HepG2 (cell line): Measurements from ENCODE around the gene DUSP9. TPM values are rescaled to one million over a fixed set of nuclear protein-coding genes. Genes with fewer than 3 reads are reported as not detected.
A peak's percentile ranks its signal among the peaks of the same experiment; 100 is the strongest.

Source experiments
- EED ChIP-seq: sonication (generic); formaldehyde crosslinking; IDR thresholded peaks from 2 replicates; pipeline ENCODE4 v1.5.0; 2020; ENCODE audit warnings: mild to moderate bottlenecking, missing genetic modification reagents
- GATAD1 ChIP-seq: IDR thresholded peaks from 2 replicates; pipeline ENCODE4 v1.6.1; 2016; ENCODE audit warnings: missing genetic modification reagents, missing compliant biosample characterization
- HNF4G ChIP-seq, 2 experiments: sonication (generic) in 1 of 2; formaldehyde crosslinking in 1 of 2; IDR thresholded peaks; 2 replicates each; pipeline versions ENCODE4 v1.4.0 to v1.6.1; 2011 to 2020; ENCODE audit warnings: borderline replicate concordance in 2 of 2, low read depth in 2 of 2, mild to moderate bottlenecking in 2 of 2, low read length in 1 of 2, missing genetic modification reagents in 1 of 2, moderate library complexity in 1 of 2
- PREB ChIP-seq: sonication (generic); formaldehyde crosslinking; IDR thresholded peaks from 2 replicates; pipeline ENCODE4 v1.4.0; 2020; ENCODE audit warnings: missing genetic modification reagents
- SP140L ChIP-seq: sonication (generic); formaldehyde crosslinking; IDR thresholded peaks from 2 replicates; pipeline ENCODE4 v1.4.0; 2020; ENCODE audit warnings: missing genetic modification reagents, borderline replicate concordance
- SRF ChIP-seq: IDR thresholded peaks from 2 replicates; pipeline ENCODE4 v1.6.1; 2011; ENCODE audit warnings: mild to moderate bottlenecking, low read depth, low read length, moderate library complexity
- TOE1 ChIP-seq: sonication (generic); formaldehyde crosslinking; IDR thresholded peaks from 2 replicates; pipeline ENCODE4 v1.4.0; 2020; ENCODE audit warnings: mild to moderate bottlenecking, missing genetic modification reagents
- ZBTB8A ChIP-seq: sonication (generic); formaldehyde crosslinking; IDR thresholded peaks from 2 replicates; pipeline ENCODE4 v1.4.0; 2020; ENCODE audit warnings: mild to moderate bottlenecking, low read depth, missing genetic modification reagents, borderline replicate concordance
- ZNF326 ChIP-seq: sonication (generic); formaldehyde crosslinking; IDR thresholded peaks from 2 replicates; pipeline ENCODE4 v1.4.0; 2020; ENCODE audit warnings: missing genetic modification reagents, borderline replicate concordance
- ZNF335 ChIP-seq: sonication (generic); formaldehyde crosslinking; IDR thresholded peaks from 2 replicates; pipeline ENCODE4 v1.4.0; 2020; ENCODE audit warnings: missing genetic modification reagents
- ZNF468 ChIP-seq: sonication (generic); formaldehyde crosslinking; IDR thresholded peaks from 2 replicates; pipeline ENCODE4 v1.8.0; 2022; ENCODE audit warnings: mild to moderate bottlenecking, moderate library complexity, missing genetic modification reagents
- ZNF501 ChIP-seq: sonication (generic); formaldehyde crosslinking; IDR thresholded peaks from 2 replicates; pipeline ENCODE4 v1.5.1; 2020; ENCODE audit warnings: mild to moderate bottlenecking, moderate library complexity, missing genetic modification reagents
- ZNF598 ChIP-seq: sonication (generic); formaldehyde crosslinking; IDR thresholded peaks from 2 replicates; pipeline ENCODE4 v1.5.1; 2020; ENCODE audit warnings: mild to moderate bottlenecking, missing genetic modification reagents, borderline replicate concordance
- ZNF619 ChIP-seq: sonication (generic); formaldehyde crosslinking; IDR thresholded peaks from 2 replicates; pipeline ENCODE4 v1.4.0; 2020; ENCODE audit warnings: mild to moderate bottlenecking, missing genetic modification reagents
- ZSCAN29 ChIP-seq: sonication (generic); formaldehyde crosslinking; conservative IDR thresholded peaks from 2 replicates; pipeline ENCODE4 v1.4.0; 2020; ENCODE audit warnings: mild to moderate bottlenecking, missing genetic modification reagents
- polyA plus RNA-seq, 8 experiments: library from polyadenylated mRNA; depleted of rRNA in 3 of 8; stranded (reverse) in 7 of 8; unstranded in 1 of 8; fragments of >200 nt; fragmentation: Illumina TruSeq in 4 of 8; extraction: Trizol in 4 of 8; gene quantifications; 2 replicates each; pipeline versions ENCODE4 v1.2.1 to v1.2.3, GENCODE V29; 2011 to 2016; ENCODE audit warnings: low read depth in 4 of 8, missing spikeins in 1 of 8, mixed read lengths in 1 of 8; ENCODE audit not compliant: insufficient read depth in 1 of 8
- total RNA-seq, 5 experiments: library from RNA; depleted of rRNA; stranded (reverse); fragments of >200 nt; fragmentation: Illumina TruSeq; extraction: Trizol; gene quantifications; 2 replicates each; pipeline ENCODE4 v1.2.3, GENCODE V29; 2016; ENCODE audit warnings: low read depth in 1 of 5
- TF ChIP-seq, protein P1 (sequence below): sonication (generic); formaldehyde crosslinking; IDR thresholded peaks from 2 replicates; pipeline ENCODE4 v1.4.0; 2020; ENCODE audit warnings: missing genetic modification reagents, mild to moderate bottlenecking, borderline replicate concordance
- TF ChIP-seq, protein P2 (sequence below): IDR thresholded peaks from 2 replicates; pipeline ENCODE4 v1.6.1; 2016; ENCODE audit warnings: mild to moderate bottlenecking, missing biosample characterization, missing genetic modification reagents
- TF ChIP-seq, protein P3 (sequence below): sonication (generic); formaldehyde crosslinking; IDR thresholded peaks from 2 replicates; pipeline ENCODE4 v1.9.0; 2022; ENCODE audit warnings: low read depth, missing genetic modification reagents
- TF ChIP-seq, protein P4 (sequence below): sonication (generic); formaldehyde crosslinking; IDR thresholded peaks from 2 replicates; pipeline ENCODE4 v1.4.0; 2020; ENCODE audit warnings: missing genetic modification reagents, borderline replicate concordance

The DUSP9 gene
- total and polyA plus RNA-seq, 2 of the 13 experiments (the other 11 are each of a cell fraction or from before 2014, with no cell fraction given), result 235 to 435 TPM

- TF ChIP-seq ZNF619 (CRISPR knock-in tag) (no peak), TOE1 (CRISPR knock-in tag) (no peak), SRF (no peak), EED (no peak), HNF4G (IDR thresholded peaks at IDR 0.05; ENCODE audit: borderline replicate concordance, low read depth, low read length) (peak; percentile 20; the same call in 1 of the 2 replicates), HNF4G (CRISPR knock-in tag; IDR thresholded peaks at IDR 0.05; ENCODE audit: borderline replicate concordance, low read depth) (no peak), ZNF598 (CRISPR knock-in tag) (no peak), GATAD1 (CRISPR knock-in tag) (no peak), ZNF335 (no peak), PREB (CRISPR knock-in tag) (no peak), ZNF501 (CRISPR knock-in tag) (no peak), SP140L (no peak), ZNF326 (CRISPR knock-in tag) (no peak), ZSCAN29 (no peak), ZNF468 (no peak), ZBTB8A (CRISPR knock-in tag) (no peak)
- TF ChIP-seq, protein P1, sequence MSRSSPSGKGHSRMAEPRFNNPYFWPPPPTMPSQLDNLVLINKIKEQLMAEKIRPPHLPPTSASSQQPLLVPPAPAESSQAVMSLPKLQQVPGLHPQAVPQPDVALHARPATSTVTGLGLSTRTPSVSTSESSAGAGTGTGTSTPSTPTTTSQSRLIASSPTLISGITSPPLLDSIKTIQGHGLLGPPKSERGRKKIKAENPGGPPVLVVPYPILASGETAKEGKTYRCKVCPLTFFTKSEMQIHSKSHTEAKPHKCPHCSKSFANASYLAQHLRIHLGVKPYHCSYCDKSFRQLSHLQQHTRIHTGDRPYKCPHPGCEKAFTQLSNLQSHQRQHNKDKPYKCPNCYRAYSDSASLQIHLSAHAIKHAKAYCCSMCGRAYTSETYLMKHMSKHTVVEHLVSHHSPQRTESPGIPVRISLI (CRISPR knock-in tag), result no peak
- TF ChIP-seq, protein P2, sequence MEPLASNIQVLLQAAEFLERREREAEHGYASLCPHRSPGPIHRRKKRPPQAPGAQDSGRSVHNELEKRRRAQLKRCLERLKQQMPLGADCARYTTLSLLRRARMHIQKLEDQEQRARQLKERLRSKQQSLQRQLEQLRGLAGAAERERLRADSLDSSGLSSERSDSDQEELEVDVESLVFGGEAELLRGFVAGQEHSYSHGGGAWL (CRISPR knock-in tag), result no peak
- TF ChIP-seq, protein P3, sequence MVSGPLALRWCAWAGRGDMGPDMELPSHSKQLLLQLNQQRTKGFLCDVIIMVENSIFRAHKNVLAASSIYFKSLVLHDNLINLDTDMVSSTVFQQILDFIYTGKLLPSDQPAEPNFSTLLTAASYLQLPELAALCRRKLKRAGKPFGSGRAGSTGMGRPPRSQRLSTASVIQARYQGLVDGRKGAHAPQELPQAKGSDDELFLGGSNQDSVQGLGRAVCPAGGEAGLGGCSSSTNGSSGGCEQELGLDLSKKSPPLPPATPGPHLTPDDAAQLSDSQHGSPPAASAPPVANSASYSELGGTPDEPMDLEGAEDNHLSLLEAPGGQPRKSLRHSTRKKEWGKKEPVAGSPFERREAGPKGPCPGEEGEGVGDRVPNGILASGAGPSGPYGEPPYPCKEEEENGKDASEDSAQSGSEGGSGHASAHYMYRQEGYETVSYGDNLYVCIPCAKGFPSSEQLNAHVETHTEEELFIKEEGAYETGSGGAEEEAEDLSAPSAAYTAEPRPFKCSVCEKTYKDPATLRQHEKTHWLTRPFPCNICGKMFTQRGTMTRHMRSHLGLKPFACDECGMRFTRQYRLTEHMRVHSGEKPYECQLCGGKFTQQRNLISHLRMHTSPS (CRISPR knock-in tag), result 0 out of 2 replicates have a peak, but pooled peaks have one; percentile 16
- TF ChIP-seq, protein P4, sequence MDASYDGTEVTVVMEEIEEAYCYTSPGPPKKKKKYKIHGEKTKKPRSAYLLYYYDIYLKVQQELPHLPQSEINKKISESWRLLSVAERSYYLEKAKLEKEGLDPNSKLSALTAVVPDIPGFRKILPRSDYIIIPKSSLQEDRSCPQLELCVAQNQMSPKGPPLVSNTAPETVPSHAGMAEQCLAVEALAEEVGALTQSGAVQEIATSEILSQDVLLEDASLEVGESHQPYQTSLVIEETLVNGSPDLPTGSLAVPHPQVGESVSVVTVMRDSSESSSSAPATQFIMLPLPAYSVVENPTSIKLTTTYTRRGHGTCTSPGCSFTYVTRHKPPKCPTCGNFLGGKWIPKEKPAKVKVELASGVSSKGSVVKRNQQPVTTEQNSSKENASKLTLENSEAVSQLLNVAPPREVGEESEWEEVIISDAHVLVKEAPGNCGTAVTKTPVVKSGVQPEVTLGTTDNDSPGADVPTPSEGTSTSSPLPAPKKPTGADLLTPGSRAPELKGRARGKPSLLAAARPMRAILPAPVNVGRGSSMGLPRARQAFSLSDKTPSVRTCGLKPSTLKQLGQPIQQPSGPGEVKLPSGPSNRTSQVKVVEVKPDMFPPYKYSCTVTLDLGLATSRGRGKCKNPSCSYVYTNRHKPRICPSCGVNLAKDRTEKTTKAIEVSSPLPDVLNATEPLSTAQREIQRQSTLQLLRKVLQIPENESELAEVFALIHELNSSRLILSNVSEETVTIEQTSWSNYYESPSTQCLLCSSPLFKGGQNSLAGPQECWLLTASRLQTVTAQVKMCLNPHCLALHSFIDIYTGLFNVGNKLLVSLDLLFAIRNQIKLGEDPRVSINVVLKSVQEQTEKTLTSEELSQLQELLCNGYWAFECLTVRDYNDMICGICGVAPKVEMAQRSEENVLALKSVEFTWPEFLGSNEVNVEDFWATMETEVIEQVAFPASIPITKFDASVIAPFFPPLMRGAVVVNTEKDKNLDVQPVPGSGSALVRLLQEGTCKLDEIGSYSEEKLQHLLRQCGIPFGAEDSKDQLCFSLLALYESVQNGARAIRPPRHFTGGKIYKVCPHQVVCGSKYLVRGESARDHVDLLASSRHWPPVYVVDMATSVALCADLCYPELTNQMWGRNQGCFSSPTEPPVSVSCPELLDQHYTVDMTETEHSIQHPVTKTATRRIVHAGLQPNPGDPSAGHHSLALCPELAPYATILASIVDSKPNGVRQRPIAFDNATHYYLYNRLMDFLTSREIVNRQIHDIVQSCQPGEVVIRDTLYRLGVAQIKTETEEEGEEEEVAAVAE (CRISPR knock-in tag), result no peak
Measured at GRCh38 chrX:153645921-153646488, 998 bp upstream of the DUSP9 start (continued).
